ENCODE measurements around the gene FNBP1.

The FNBP1 gene

DNA sequence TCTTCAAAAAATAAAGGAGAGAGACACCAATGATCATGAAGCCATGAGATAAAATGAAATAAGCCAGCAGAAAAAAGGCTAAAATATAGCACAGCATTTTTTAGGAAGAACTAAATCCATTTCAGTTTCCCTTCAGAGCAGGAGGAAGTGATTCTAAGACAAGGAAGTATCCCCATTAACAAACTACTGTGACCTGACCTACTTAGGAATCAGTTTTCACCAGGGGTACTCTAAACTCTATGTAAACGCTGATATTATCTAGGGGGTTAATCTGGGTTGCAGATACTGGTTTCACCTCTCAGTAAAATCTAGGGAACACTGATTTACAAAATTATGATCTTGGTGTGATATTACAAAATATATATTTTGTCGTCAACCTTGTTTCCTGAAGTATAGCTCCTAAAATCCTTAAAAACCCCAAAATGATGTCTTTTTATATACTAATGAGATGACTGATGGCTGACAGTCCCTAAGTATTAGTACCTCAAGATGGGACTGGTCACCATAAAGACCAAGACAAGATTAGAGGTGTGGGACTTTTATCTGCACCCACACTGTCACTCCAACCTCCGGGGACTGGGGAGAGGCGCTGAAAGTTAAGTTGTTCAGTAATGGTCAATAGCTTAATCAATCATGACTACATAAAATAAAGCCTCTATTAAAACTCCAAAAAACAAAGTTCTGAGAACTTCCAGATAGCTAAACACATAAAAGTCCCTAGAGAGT lies 2.9 kb upstream of the FNBP1 start:
- DNase-seq (ENCODE audit: low spot score), result no peak

DNA sequence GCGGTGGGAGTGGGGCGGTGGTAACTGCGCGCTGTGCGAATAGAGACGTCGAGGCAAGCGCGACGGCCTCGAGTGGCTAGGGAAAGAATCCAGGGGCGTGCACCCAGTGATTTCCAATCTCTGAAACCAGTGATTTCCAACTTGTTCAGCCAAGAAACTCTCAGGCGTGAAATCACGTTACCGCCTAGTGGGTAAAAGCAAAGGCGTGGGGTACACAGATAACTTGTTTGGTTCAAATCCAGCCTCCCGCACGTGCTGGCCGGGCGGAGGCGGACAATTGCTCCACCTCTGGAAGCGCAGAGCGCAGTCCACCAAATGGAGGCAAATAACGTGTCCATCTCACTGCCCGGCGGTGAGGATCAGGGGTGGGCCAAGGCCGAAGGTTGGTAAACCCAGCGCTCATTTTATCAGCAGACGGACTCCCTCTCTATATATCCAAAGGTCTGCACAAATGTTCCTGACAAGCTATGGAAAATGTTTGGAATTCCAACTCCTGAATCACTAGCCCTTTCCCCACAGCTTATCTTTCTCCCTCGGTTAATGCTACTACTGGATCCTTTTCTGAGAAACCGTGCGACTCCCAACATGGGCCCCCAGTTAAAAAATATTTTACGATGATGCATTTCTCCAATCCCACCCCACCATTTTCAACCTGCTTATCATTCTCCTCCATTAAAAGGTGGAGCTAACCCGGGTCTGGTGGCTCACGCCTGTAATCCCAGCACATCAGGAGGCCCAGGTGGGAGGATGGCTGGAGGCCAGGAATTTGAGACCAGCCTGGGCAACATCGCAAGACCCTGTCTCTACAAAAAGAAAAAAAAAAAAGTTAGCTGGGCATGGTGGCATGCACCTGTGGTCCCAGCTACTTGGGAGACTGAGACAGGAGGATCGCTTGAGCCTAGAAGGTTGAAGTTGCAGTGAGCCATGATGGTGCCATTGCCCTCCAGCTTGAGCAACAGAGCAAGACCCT lies 950 bp upstream of the FNBP1 start:
- DNase-seq (ENCODE audit: low spot score), result no peak

GRCh38 chr9:130042406-130042884 lies 544 bp downstream of the FNBP1 start:
- no peak for DNase-seq (ENCODE audit: low spot score)

DNA sequence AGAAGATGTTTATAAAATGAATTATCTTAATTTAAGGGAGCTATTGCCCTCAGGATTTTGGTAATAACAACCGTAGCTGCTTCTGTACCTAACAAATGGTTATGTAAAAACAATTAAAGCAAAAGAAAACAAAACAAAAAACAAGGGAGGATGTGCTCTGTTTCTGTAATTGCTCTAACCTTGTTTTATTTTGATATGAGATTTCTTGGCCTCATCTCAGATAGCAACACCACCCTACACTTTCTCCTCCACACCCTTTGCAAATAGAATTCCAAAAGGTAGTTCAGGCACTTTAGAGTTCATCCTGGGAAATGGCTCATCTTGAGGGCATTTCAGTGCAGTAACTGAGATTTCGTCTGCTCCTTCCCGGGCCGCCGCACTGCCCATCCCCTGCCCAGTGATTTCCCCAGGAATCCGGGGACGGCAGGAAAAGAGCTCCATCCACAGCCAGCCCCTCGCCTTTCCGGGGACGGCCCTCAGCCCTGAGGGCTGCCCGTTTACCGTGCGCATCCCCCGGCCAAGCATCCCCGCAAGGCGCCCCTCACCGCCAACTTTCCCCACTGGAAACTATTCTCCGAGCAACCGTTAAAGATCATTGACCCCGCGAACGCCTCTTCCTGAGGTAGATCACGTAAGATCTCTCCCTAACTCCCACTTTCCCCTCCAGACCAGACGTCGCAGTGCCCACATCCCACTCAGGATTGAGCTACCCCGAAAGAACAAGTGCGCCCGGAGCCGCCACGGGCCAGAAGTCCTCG lies 1.2 kb downstream of the FNBP1 start:
- DNase-seq (ENCODE audit: low spot score), result no peak

- DNase-seq (ENCODE audit: low spot score), result no peak
Measured at GRCh38 chr9:130040984-130041647, 1.9 kb downstream of the FNBP1 start.

GRCh38 chr9:130039528-130040147 lies 3.4 kb downstream of the FNBP1 start:
- DNase-seq (ENCODE audit: low spot score), result no peak

DNA sequence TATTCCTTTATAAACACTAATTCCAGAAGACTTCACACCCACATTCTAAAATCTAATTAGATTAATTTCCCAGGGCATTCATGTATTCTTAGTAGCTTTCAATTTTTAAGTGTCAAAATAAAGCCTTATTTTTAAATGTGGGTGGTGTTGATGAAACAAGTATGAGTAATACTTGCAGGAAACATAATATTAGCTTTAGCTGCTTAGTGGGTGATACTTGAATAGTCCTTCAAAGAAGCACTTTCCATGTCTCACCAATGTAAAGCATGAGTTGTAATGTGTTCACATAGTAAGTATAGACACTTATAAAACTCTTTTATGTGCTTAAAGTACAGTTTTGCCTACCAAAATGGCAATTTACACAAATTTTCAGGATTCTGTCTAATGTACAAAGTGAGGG lies 6.9 kb downstream of the FNBP1 start:
- no peak for DNase-seq (ENCODE audit: low spot score)

- no peak for DNase-seq (ENCODE audit: low spot score)
Measured at GRCh38 chr9:130034570-130034969, 8.4 kb downstream of the FNBP1 start.

DNA sequence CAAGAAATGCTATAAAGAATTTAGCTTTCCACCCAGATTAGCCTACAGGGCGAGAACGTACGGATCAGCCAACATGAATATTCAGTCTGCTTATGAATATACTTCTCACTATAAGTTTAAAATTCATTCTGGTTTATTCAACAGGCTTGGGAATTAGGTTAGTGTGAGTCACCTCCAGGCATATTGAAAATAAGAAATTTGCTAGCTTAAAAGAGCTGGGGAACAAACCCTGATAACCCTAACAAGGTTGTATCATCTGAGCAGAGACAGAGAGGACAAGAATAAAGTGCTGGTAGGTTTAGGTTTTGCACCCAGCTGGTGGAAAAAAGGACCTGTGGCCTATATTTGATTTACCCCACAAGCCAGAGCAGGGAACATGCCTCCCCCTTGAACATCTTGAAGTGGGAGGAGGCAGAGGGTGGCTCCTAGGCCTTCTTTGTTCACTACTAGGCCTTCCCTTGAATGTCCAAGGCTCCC lies 12.3 kb downstream of the FNBP1 start:
- DNase-seq (ENCODE audit: low spot score), result no peak

DNA sequence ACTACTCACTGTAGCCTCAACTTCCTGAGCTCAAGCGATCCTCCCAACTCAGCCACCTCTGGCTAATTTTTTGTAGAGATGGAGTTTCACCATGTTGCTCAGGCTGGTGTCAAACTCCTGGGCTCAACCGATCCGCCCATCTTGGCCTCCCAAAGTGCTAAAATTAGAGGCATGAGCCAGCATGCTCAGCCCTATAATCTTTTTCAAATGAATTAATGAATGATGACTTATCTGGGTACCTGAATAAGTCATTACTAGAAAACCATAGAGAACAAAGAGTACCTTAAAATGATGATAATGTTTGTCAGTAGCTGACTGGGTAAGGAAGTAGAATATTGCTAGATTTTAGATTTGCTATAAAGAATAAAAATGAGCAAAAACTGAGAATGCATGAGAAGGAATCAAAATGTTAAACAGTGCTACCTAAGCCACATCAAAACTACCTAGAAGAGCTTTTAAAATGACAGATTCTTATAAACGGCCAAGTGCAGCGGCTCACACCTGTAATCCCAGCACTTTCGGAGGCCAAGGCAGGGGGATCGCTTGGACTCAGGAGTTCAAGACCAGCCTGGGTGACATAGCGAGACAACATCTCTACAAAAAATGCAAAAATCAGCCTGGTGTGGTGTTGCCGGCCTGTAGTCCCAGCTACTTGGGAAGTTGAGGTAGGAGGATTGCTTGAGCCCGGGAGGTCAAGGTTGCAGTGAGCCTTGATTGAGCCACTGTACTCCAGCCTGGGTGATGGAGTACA lies 13.6 kb downstream of the FNBP1 start:
- DNase-seq (ENCODE audit: low spot score), result no peak

GRCh38 chr9:130028493-130029222 lies 14.3 kb downstream of the FNBP1 start:
- DNase-seq (ENCODE audit: low spot score), result no peak

DNA sequence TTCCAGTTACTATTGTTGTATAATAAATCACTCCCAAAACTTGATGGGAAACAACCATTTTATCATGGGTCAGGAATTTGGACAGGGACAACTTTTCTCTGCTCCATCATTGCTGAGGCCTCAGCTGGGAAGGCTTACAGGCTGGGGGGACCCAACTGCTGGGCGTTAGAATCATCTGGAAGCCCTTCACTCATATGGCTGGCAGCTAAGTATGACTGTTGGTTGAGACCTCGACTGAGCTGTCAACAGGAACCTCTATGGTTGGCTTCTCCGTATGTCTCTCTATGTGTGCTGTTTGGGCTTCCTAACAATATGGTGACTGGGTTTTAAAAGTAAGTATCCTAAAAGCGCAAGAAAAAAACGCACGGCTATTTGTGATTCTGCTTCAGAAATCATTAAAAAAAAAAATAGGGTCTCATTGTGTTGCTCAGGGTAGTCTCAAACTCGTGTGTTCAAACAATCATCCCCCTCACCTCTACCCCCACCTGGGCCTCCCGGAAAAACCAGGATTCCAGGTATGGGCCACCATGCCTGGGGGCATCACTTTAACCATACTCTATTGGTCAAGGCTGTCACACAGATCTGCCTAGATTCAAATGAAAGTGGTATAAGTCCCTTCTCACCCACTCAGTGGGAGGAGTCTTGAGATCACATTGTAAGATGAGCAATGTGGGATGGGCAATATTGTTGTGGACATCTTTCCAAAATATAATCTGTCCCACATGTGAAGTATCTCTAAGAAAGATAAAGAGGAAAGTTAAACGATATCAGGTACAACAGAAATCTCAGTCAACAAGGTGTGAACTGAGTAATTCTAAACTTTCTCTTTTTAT lies 15.2 kb downstream of the FNBP1 start:
- no peak for DNase-seq (ENCODE audit: low spot score)

- no peak for DNase-seq (ENCODE audit: low spot score)
Measured at GRCh38 chr9:130026583-130027340, 16.2 kb downstream of the FNBP1 start.

DNA sequence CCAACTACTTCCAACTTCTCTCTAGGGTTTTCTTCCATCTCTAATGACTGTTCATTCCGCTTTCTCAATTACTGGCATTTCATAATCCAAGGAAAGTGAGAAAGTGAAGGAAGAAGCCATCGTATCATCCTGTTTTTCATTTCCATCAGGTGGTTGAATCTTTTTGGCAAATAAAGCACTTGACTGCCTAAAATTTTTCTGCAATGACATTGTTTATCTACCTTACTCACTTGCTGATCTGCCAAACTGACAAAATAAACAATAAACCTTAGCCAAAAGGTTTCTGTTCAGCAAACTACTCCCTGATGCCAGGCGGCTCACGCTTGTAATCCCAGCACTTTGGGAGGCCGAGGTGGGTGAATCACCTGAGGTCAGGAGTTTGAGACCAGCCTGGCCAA lies 18.4 kb downstream of the FNBP1 start:
- no peak for DNase-seq (ENCODE audit: low spot score)

DNA sequence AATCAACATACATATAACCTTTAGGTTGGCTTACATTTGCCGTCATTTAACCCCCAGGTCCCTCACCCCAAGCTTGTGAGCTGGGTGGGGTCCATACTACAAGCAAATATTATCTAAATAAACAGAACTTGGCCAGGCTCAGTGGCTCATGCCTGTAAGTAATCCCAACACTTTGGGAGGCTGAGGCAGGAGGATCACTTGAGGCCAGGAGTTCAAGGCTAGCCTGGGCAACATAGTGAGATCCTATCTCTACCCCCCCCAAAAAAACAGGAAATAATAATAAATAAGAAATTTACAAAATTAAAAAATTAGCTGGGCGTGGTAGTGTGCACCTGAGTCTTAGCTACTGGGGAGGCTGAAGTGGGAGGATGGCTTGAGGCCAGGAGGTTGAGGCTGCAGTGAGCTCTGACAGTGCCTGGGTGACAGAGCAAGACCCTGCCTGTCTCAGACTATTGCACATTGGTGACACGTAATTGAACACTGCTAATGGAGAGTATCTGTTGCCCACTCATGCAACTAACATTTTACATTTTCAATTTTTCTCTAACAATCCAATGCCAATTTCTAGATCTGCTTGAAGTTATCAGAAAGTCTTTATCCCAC lies 18.9 kb downstream of the FNBP1 start:
- no peak for DNase-seq (ENCODE audit: low spot score)

- DNase-seq (ENCODE audit: low spot score), result no peak
Measured at GRCh38 chr9:130023144-130023787, 19.7 kb downstream of the FNBP1 start.

DNA sequence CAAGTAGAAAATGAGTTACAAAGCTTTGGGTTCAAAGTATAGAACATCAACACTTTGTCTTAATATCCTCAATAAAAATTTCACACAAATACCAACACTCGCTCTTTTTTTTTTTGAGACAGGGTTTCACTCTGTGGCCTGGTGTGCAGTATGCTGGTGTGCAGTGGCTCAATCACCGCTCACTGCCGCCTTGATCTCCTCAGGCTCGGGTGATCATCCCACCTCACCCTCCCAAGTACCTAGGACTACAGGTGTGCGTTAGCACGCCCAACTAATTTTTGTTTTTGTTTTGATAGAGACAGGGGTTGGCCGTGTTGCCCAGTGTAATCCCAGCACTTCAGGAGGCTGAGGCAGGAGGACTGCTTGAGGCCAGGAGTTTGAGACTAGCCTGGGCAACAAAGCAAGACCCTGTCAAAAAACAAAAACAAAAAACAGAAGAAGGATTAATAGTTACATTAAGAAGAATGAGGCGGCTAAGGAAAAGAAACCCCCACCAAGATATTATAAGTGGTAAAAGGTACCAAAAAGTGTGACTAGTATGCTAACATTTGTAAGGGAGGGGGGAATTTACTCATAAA lies 20.3 kb downstream of the FNBP1 start:
- no peak for DNase-seq (ENCODE audit: low spot score)
